PC-9 (cell line): ENCODE results near the gene AGBL5. TPM values are rescaled to one million over a fixed set of nuclear protein-coding genes. Genes with fewer than 3 reads are reported as not detected.

ENCODE experiments used
- BruUV-seq: library from RNA; stranded (reverse); fragments of 400-500 nt; replicated peaks from 2 replicates; lab custom pipeline; 2021; lab: Mats Ljungman, UMichigan
- CTCF ChIA-PET: fragments of 300-600 bp; sonication (Branson Sonifier 250); formaldehyde crosslinking; loops from one replicate; lab custom pipeline; 2022; ENCODE audit warnings: antibody characterized with exemption; lab: Charles Lee
- POLR2A ChIA-PET: fragments of 300-600 bp; sonication (Branson Sonifier 250); formaldehyde crosslinking; loops from one replicate; lab custom pipeline; 2022; ENCODE audit warnings: antibody characterized with exemption; ENCODE audit not compliant: unreplicated experiment; lab: Charles Lee
- DNase-seq, 2 experiments: peaks; one replicate each; pipeline versions ENCODE4 v3.0.0 to v3.0.0-alpha.2; 2015 to 2022; ENCODE audit warnings: mixed read lengths in 1 of 2
- H2AFZ ChIP-seq: fragments of 200-600 bp; sonication (generic); 2 replicates; pipeline ENCODE4 v1.8.1; 2017; ENCODE audit warnings: antibody characterized with exemption
- H3F3A ChIP-seq: fragments of 200-600 bp; sonication (generic); 2 replicates; pipeline ENCODE4 v1.8.1; 2017; ENCODE audit warnings: antibody characterized with exemption, mild to moderate bottlenecking, low read depth; ENCODE audit not compliant: insufficient read depth
- H3K27ac ChIP-seq: fragments of 200-600 bp; sonication (generic); 2 replicates; pipeline ENCODE4 v1.6.1; 2016; ENCODE audit warnings: mixed run types
- H3K27me3 ChIP-seq: fragments of 200-600 bp; sonication (generic); 2 replicates; pipeline ENCODE4 v1.6.1; 2016; ENCODE audit warnings: low read depth, mixed run types; ENCODE audit not compliant: insufficient read depth
- H3K36me3 ChIP-seq: fragments of 200-600 bp; sonication (generic); 2 replicates; pipeline ENCODE4 v1.6.1; 2016; ENCODE audit warnings: low read depth, mixed run types
- H3K4me1 ChIP-seq: fragments of 200-600 bp; sonication (generic); replicated peaks from 2 replicates; pipeline ENCODE4 v1.6.1; 2016; ENCODE audit warnings: mixed run types; ENCODE audit not compliant: insufficient read depth
- H3K4me2 ChIP-seq: fragments of 200-600 bp; sonication (generic); 2 replicates; pipeline ENCODE4 v1.6.1; 2017; ENCODE audit warnings: mixed run types
- H3K4me3 ChIP-seq: fragments of 200-600 bp; sonication (generic); 2 replicates; pipeline ENCODE4 v1.6.1; 2016; ENCODE audit warnings: mixed run types
- H3K79me2 ChIP-seq: fragments of 200-600 bp; sonication (generic); 2 replicates; pipeline ENCODE4 v1.6.1; 2017; ENCODE audit warnings: low read depth, mixed run types
- H3K9me2 ChIP-seq: fragments of 200-600 bp; sonication (generic); 2 replicates; pipeline ENCODE4 v1.8.1; 2017; ENCODE audit warnings: mild to moderate bottlenecking; ENCODE audit not compliant: insufficient read depth
- H3K9me3 ChIP-seq: fragments of 200-600 bp; sonication (generic); 2 replicates; pipeline ENCODE4 v1.8.1; 2016; ENCODE audit warnings: low read depth; ENCODE audit not compliant: insufficient read depth
- H4K20me1 ChIP-seq: fragments of 200-600 bp; sonication (generic); 2 replicates; pipeline ENCODE4 v1.8.1; 2017; ENCODE audit not compliant: insufficient read depth
- EZH2 ChIP-seq: fragments of 200-600 bp; sonication (generic); IDR thresholded peaks from 2 replicates; pipeline ENCODE4 v1.8.0; 2017; ENCODE audit warnings: antibody characterized with exemption, low read depth
- intact Hi-C: fragments of 100-400 bp; cut with micrococcal nuclease; formaldehyde crosslinking; loops from one replicate; pipeline ENCODE4 v1.10.0; 2022; ENCODE audit not compliant: unreplicated experiment
- total RNA-seq: library from RNA; stranded (reverse); gene quantifications from 2 replicates; pipeline ENCODE4 v1.2.3, GENCODE V29; 2021
- TF ChIP-seq, protein P1 (sequence below): fragments of 200-600 bp; sonication (generic); conservative IDR thresholded peaks from 2 replicates; pipeline ENCODE4 v1.6.1; 2017; ENCODE audit warnings: mixed run types, antibody characterized with exemption, mild to moderate bottlenecking, moderate library complexity

AGBL5 gene
- total RNA-seq, 1 experiment from 2014 or later, result 63.2 TPM

DNA sequence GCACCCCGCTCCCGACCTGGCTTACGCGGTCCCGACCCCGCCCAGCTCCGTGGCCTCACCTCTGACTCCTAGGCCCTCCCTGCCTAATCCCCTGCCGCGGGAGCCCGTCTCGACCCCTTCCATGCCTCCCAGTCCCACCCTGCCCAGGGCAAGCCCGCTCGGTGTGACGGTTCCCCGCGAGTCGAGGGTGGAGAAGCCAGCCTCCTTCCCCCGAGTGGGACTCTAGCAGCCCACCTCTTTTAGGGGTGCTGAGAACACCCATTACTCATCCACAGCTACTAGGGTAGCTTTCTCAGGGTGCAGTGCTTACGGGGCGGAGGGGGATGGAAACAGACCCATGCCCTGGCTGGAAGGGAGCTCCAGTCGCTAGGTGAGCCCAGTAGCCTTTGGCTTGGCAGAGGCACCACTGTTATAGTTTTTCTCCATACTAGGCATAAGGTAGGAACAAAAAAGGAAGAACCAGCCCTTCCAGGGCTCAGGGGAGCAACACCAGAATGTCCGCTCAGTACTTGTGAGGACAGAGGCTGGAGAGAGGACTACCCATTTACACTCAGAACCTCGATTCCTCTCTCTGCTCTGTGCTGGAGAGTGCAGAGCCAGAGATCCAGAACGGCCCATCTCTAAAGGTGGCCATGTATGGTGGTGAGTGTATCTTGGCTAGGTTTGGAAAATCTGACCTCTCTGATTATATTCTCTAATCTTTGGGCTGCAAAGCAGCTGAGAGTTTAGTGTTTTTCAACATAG is 606 bp downstream of the AGBL5 start:
- H3K79me2 ChIP-seq, result no peaks in the 10 kb centered on the region
- H3K4me1 ChIP-seq, result peaks cover 14% of the 10 kb centered on the region
- ChIA-PET POLR2A (interaction anchor here (0.6 to 1.0 kb wide), 4 partner anchors 31 to 1224 kb away, joined by 3 to 5 read pairs (median 3); no protein-coding TSS in a partner anchor), CTCF (interaction anchor here (1.0 kb wide), 1 partner anchor 90 kb away, joined by 5 read pairs; no protein-coding TSS in a partner anchor)
- H3K4me3 ChIP-seq, result peak overlapping the region; percentile 98
- no peak for TF ChIP-seq EZH2
- TF ChIP-seq, protein P1, sequence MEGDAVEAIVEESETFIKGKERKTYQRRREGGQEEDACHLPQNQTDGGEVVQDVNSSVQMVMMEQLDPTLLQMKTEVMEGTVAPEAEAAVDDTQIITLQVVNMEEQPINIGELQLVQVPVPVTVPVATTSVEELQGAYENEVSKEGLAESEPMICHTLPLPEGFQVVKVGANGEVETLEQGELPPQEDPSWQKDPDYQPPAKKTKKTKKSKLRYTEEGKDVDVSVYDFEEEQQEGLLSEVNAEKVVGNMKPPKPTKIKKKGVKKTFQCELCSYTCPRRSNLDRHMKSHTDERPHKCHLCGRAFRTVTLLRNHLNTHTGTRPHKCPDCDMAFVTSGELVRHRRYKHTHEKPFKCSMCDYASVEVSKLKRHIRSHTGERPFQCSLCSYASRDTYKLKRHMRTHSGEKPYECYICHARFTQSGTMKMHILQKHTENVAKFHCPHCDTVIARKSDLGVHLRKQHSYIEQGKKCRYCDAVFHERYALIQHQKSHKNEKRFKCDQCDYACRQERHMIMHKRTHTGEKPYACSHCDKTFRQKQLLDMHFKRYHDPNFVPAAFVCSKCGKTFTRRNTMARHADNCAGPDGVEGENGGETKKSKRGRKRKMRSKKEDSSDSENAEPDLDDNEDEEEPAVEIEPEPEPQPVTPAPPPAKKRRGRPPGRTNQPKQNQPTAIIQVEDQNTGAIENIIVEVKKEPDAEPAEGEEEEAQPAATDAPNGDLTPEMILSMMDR, result no peak
- H3K9me2 ChIP-seq, result no peaks in the 10 kb centered on the region
- no peaks in the 10 kb centered on the region for H4K20me1 ChIP-seq
- no peaks in the 10 kb centered on the region for H3K9me3 ChIP-seq
- peak overlapping the region; percentile 70; the same call in 1 of the 2 replicates for H3K27ac ChIP-seq
- peak overlapping the region; percentile 80 for H3K4me2 ChIP-seq
- no TSS peak for BruUV-seq
- H2AFZ ChIP-seq, result peak overlapping the region; percentile 91
- H3K36me3 ChIP-seq, result peaks cover 15% of the 10 kb centered on the region
- intact Hi-C loops, result loop anchor here (1.0 kb wide), 2 partner anchors 31 to 34 kb away; partner anchors contain the start of gene KHK
- H3K27me3 ChIP-seq, result no peaks in the 10 kb centered on the region
- DNase-seq, result no peak
- H3F3A ChIP-seq, result peaks cover 22% of the 10 kb centered on the region

DNA sequence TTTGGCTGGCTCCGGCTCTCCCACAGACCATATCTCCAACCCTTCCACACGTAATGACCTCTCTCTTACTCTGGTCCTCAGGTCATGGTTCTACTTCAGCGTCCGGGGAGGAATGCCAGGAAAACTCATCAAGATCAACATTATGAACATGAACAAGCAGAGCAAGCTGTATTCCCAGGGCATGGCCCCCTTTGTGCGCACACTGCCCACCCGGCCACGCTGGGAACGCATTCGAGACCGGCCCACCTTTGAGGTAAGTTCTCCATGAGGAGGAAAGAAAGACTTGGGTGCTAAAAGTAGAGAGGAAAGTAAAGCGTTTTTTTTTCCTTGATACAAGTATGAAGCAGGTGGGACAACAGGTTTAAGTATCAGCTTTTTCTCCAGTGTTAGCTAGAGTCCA is 1.9 kb downstream of the AGBL5 start:
- H3K9me2 ChIP-seq, result no peaks in the 10 kb centered on the region
- no peak for DNase-seq
- H3K36me3 ChIP-seq, result peaks cover 15% of the 10 kb centered on the region
- ChIA-PET CTCF (no interaction called here), POLR2A (no interaction called here)
- H3F3A ChIP-seq, result peaks cover 22% of the 10 kb centered on the region
- TF ChIP-seq EZH2, result no peak
- no peaks in the 10 kb centered on the region for H3K27me3 ChIP-seq
- H2AFZ ChIP-seq, result no peak overlapping the region
- intact Hi-C loops, result no loop called here
- H3K9me3 ChIP-seq, result no peaks in the 10 kb centered on the region
- H3K4me2 ChIP-seq, result no peak overlapping the region
- no peaks in the 10 kb centered on the region for H4K20me1 ChIP-seq
- no peak overlapping the region for H3K4me3 ChIP-seq
- peaks cover 14% of the 10 kb centered on the region for H3K4me1 ChIP-seq
- H3K79me2 ChIP-seq, result no peaks in the 10 kb centered on the region
- no peak overlapping the region for H3K27ac ChIP-seq
- BruUV-seq, result no TSS peak

DNA sequence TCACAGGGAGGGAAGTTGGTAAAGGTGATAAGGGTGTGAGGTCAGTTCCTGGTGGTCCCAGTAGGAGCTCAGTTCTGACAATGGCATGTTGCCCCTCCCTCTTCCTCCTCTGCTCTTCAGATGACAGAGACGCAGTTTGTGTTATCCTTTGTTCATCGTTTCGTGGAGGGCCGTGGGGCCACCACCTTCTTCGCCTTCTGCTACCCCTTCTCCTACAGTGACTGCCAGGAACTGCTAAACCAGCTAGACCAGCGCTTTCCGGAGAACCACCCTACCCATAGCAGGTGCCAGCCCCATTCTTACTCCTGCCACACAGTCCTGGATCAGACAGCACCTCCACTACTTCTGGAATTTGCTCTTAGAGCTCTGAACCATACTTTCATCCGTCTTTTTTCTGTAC is 2.3 kb downstream of the AGBL5 start:
- no peak for DNase-seq
- peaks cover 14% of the 10 kb centered on the region for H3K4me1 ChIP-seq
- TF ChIP-seq, protein P1, result no peak
- TF ChIP-seq EZH2, result no peak
- no peak overlapping the region for H2AFZ ChIP-seq
- H3K9me2 ChIP-seq, result no peaks in the 10 kb centered on the region
- no peaks in the 10 kb centered on the region for H3K79me2 ChIP-seq
- no peak overlapping the region for H3K4me3 ChIP-seq
- peaks cover 15% of the 10 kb centered on the region for H3K36me3 ChIP-seq
- H3K27me3 ChIP-seq, result no peaks in the 10 kb centered on the region
- H3K4me2 ChIP-seq, result no peak overlapping the region
- no peaks in the 10 kb centered on the region for H4K20me1 ChIP-seq
- BruUV-seq, result no TSS peak
- ChIA-PET CTCF (no interaction called here), POLR2A (no interaction called here)
- H3K27ac ChIP-seq, result no peak overlapping the region
- intact Hi-C loops, result no loop called here
- H3K9me3 ChIP-seq, result no peaks in the 10 kb centered on the region
- peaks cover 22% of the 10 kb centered on the region for H3F3A ChIP-seq
